ENCODE results near the gene PPP6R2.

Gene PPP6R2

GRCh38 chr22:50488006-50488677 is 145.0 kb downstream of the PPP6R2 start:
- no peak for DNase-seq

DNA sequence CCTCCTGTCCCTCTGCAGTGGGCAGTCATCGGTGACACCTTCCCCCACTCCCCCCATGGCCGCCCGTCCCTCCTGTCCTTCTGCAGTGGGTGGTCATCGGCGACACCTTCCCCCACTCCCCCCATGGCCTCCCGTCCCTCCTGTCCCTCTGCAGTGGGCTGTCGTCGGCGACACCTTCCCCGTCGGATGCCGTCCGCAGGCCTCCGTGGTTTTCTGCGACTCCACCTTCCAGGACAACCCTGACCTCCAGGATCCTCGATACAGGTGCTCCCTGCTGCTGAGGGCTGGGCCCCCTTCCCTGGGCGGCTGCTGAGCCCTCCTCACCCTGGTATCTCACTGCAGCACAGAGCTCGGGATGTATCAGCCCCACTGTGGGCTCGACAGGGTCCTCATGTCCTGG is 145.8 kb downstream of the PPP6R2 start:
- no peak for DNase-seq

DNA sequence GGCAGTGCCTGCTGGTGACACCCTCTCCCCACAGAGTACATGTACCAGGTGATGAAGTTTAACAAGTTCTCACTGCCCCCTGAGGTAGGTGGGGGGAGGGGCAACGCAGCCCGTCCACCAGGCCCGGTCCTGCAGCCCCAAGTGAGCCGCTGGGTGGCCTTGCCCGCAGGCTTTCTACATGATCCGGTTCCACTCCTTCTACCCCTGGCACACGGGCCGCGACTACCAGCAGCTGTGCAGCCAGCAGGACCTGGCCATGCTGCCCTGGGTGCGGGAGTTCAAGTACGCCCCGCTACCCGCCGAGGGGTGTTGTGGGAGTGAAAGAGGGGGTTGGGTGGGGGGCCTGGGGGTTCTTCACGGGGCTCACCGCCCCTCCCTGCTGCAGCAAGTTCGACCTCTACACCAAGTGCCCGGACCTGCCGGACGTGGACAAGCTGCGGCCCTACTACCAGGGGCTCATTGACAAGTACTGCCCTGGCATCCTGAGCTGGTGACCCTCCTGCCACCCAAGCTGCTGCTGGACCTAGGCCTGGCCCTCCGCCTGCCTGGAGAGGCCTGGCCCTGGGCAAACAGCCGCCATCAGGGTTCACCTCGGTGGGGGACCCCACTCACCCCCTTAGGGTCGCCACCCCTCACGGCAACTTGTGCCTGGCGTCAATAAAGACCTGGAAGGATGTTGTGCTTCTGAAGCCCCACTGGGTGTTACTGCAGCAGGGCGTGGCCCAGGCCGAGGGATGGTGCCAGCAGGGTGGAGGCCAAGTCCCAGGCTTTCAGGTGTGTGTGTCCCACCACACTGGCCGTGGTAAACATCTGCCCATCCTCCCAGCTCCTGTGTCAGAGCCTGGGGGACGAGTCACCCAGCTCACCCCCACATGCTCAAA is 146.5 kb downstream of the PPP6R2 start:
- DNase-seq = no peak

GRCh38 chr22:50490531-50491308 is 147.6 kb downstream of the PPP6R2 start:
- DNase-seq = no peak

Measured in NCI-H774 (cell line).